BJ (cell line): Measurements from ENCODE around the gene ATG13. TPM values are rescaled to one million over a fixed set of nuclear protein-coding genes. Genes with fewer than 3 reads are reported as not detected.

ENCODE experiments used
- CTCF ChIA-PET: fragments of 350-600 bp; formaldehyde crosslinking; extraction: SDS; loops from one replicate; lab custom pipeline; 2021; ENCODE audit warnings: antibody characterized with exemption, inconsistent platforms; lab: Yijun Ruan, JAX
- POLR2A ChIA-PET: fragments of 300-600 bp; sonication (Branson Sonifier 250); formaldehyde crosslinking; extraction: SDS; loops from one replicate; lab custom pipeline; 2021; ENCODE audit warnings: antibody characterized with exemption; lab: Charles Lee
- DNase-seq: peaks from one replicate; pipeline ENCODE4 v3.0.0-alpha.2; 2011; ENCODE audit warnings: low read depth
- H3K27me3 ChIP-seq: 2 replicates; pipeline ENCODE4 v1.6.0; 2011; ENCODE audit warnings: low read length; ENCODE audit not compliant: control insufficient read depth, insufficient read depth
- H3K36me3 ChIP-seq: 2 replicates; pipeline ENCODE4 v1.5.1; 2011; ENCODE audit warnings: low read length; ENCODE audit not compliant: control insufficient read depth, insufficient read depth
- H3K4me3 ChIP-seq: 2 replicates; pipeline ENCODE4 v1.5.1; 2011; ENCODE audit warnings: low read depth, mild to moderate bottlenecking, control low read depth, low read length
- polyA plus RNA-seq: library from polyadenylated mRNA; depleted of rRNA; stranded (reverse); fragments of >200 nt; gene quantifications from 2 replicates; pipeline ENCODE4 v1.2.3, GENCODE V29; 2011
- TF ChIP-seq, protein P1 (sequence below): IDR thresholded peaks from 2 replicates; pipeline ENCODE4 v1.5.1; 2011; ENCODE audit warnings: low read depth, mild to moderate bottlenecking, control low read depth, inconsistent platforms, low read length, moderate library complexity; ENCODE audit not compliant: insufficient read depth

Gene ATG13
- polyA plus RNA-seq, 1 experiment: 111 TPM

DNA sequence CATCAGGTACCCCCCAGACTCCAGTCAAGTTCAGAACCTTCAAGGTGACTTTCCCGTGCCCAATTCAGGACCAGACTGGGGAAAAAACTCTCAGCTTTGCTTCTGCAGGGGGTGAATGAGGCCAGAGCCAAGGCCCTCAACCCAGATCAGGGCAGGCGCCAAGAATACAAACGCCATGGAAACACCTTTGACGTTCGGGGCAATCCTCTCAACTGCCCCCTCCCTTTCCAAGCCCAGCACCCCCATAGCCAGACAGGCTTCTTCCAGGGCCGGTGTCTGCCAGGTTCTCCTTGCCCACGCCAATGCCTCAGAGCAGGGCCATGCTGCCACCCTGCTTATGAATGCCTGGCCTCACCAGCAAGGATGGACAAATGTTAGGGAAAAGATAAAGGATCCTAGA lies 77.3 kb downstream of the ATG13 start:
- H3K27me3 ChIP-seq: no peaks in the 10 kb centered on the region
- no peak overlapping the region for H3K4me3 ChIP-seq
- POLR2A ChIA-PET: no interaction called here
- TF ChIP-seq, protein P1, sequence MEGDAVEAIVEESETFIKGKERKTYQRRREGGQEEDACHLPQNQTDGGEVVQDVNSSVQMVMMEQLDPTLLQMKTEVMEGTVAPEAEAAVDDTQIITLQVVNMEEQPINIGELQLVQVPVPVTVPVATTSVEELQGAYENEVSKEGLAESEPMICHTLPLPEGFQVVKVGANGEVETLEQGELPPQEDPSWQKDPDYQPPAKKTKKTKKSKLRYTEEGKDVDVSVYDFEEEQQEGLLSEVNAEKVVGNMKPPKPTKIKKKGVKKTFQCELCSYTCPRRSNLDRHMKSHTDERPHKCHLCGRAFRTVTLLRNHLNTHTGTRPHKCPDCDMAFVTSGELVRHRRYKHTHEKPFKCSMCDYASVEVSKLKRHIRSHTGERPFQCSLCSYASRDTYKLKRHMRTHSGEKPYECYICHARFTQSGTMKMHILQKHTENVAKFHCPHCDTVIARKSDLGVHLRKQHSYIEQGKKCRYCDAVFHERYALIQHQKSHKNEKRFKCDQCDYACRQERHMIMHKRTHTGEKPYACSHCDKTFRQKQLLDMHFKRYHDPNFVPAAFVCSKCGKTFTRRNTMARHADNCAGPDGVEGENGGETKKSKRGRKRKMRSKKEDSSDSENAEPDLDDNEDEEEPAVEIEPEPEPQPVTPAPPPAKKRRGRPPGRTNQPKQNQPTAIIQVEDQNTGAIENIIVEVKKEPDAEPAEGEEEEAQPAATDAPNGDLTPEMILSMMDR: no peak
- H3K36me3 ChIP-seq: peaks cover 33% of the 10 kb centered on the region
- no peak for DNase-seq
- CTCF ChIA-PET: no interaction called here

DNA sequence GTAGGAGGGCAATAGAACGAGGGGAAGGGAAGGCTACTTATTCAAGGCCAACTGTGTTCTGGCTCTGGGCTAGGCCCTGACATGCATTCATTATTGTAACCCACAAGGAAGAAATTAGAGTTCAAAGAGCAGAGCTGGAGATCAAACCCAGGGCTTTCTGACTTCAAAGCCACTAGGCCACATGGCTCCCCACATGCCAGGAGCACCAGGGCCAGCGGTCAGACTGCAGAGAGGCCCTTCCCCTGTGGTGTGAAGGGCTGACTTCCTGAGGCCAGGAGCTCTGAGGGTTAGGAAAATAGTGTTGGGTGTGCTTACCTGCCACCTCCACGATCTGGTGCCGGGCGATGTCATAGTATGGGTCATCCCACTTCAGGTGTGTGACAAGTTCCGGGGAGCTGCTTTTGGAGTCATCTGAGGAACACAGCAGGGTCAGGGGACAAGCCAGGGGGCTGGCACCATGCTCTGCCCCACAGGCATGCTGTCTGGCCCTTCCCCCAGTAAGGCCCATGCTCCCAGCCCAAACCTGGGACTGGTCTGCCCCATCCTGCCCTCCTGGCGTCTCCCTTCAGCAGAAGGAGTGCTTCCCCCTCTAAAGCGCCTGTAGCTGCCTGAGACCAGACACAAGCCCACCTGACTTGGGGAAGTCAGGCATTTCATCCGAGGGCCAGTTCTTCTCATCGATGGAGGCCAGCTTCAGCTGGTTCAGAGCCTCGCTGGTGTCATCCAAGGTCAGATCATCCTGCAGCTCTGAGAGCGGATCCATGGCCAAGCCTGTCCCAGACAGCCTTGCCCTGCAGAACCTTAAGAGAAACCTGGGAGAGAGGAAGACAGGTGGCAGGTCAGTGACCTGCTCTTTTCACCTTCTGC lies 78.2 kb downstream of the ATG13 start:
- no peaks in the 10 kb centered on the region for H3K27me3 ChIP-seq
- POLR2A ChIA-PET: no interaction called here

DNA sequence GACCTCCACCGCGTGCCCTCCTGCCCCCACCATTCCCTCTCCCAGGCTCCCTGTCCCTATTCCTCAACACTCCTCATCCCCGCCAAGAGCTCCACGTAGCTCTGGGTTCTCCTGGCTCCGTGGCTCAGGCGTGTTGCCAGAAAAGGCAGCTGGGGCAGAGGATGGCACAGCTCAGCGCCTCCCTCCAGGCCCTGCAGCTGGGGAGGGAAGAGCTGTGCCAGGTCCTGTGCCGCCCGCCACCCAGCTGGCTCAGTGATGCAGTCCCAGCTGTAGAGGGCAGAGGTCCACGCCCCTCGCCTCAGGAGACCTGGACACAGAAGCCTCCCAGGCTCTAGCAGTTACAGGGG lies 78.8 kb downstream of the ATG13 start:
- Histone ChIP-seq H3K36me3 (peaks cover 31% of the 10 kb centered on the region), H3K27me3 (no peaks in the 10 kb centered on the region), H3K4me3 (no peak overlapping the region)
- POLR2A ChIA-PET: no interaction called here
- DNase-seq: no peak
- TF ChIP-seq, protein P1: no peak
- CTCF ChIA-PET: no interaction called here

More for the DNA sequence above, 78.2 kb downstream of the ATG13 start:
- no peak overlapping the region for H3K4me3 ChIP-seq
- H3K36me3 ChIP-seq: peaks cover 31% of the 10 kb centered on the region
- TF ChIP-seq, protein P1: no peak
- no peak for DNase-seq
- CTCF ChIA-PET: no interaction called here

DNA sequence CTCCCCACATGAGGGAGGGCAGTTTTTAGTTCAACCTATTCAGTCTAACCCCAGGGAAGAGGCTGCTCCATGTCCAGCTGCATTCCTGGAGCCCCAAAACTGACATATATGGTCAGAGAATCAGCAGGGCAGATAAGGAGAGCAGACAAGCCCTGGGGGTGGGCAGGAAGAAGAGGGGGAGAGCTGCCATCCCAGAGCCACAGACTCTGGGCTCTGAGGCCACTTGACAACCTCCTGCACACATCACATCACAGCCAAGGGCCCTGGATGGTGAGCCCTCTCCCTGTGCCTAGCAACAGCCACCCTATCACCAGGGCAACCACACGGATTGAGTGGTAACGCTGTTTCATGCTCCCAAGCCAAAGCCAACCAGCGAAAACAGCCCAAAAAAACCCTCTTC lies 80.0 kb downstream of the ATG13 start:
- Histone ChIP-seq H3K4me3 (no peak overlapping the region), H3K27me3 (no peaks in the 10 kb centered on the region), H3K36me3 (peaks cover 26% of the 10 kb centered on the region)
- no peak for DNase-seq
- POLR2A ChIA-PET: no interaction called here
- CTCF ChIA-PET: interaction anchor here (1.2 kb wide), 1 partner anchor 22 kb away, joined by 4 read pairs; no protein-coding TSS in a partner anchor
- TF ChIP-seq, protein P1: no peak

DNA sequence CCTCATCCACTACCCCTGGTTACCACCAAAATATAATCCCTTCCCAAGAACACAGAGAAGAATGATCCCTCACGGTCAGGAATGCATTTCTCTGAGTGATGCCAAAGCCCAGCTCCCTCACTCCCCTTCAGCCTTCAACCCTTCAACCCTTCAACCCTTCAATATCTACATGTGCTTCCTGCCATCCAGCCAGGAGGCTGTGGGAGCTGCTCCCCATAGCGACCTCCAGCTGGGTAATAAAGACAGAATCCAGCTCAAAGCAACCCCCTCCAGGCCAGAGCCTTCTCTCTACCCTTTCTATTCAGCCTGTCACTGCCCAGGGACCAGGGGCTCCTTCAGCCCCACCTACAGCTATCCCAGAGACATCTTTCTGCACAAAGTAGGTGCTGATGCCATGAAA lies 80.4 kb downstream of the ATG13 start:
- TF ChIP-seq, protein P1: no peak
- Histone ChIP-seq H3K4me3 (no peak overlapping the region), H3K27me3 (no peaks in the 10 kb centered on the region), H3K36me3 (peaks cover 24% of the 10 kb centered on the region)
- CTCF ChIA-PET: interaction anchor here (1.0 to 1.2 kb wide), 2 partner anchors 9 to 23 kb away, joined by 3 to 4 read pairs; no protein-coding TSS in a partner anchor
- POLR2A ChIA-PET: no interaction called here
- no peak for DNase-seq
